ENCODE measurements around the gene WNT3A. TPM values are rescaled to one million over a fixed set of nuclear protein-coding genes. Genes with fewer than 3 reads are reported as not detected.

The WNT3A gene
- total RNA-seq, 4 donors from 2014 or later = 0.76 to 2.7 (median 1.3) TPM

DNA sequence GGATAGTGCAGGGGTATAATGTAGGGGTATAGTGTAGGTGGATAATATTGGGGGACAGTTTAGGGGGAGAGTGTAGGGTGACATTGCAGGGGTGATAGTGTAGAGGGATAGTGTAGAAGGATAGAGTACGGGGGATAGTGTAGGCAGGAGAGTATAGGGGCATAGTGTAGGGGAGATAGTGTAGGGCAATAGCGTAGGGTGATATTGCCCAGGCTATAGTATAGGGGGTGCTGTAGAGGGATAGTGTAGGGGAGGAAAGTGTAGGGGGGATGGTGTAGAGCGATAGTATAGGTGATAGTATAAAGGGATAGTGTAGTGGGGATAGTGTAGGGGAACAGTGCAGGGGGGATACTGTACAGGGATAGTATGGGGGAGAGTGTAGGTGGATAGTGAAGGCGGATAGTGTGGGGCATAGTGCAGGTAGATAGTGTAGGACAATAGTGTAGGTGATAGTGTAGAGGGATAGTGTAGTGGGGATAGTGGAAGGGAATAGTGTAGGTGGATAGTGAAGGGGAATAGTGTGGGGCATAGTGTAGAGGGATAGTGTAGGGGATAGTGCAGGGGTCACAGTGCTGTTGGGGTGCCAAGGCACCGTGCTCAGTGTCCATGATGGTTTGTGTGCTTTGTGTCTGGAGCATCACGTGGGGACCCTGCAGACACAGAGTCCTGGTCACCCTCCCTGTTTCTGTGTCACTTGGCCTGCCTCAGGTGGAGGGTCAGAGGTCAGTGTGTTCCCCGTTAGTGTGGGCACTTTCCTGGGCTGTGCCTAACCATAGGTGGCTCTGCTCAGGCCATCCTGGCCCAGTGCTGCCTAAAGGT, 65.2 kb downstream of the WNT3A start:
- H3K4me1 ChIP-seq = no peaks in the 10 kb centered on the region
- TF ChIP-seq, protein P1, sequence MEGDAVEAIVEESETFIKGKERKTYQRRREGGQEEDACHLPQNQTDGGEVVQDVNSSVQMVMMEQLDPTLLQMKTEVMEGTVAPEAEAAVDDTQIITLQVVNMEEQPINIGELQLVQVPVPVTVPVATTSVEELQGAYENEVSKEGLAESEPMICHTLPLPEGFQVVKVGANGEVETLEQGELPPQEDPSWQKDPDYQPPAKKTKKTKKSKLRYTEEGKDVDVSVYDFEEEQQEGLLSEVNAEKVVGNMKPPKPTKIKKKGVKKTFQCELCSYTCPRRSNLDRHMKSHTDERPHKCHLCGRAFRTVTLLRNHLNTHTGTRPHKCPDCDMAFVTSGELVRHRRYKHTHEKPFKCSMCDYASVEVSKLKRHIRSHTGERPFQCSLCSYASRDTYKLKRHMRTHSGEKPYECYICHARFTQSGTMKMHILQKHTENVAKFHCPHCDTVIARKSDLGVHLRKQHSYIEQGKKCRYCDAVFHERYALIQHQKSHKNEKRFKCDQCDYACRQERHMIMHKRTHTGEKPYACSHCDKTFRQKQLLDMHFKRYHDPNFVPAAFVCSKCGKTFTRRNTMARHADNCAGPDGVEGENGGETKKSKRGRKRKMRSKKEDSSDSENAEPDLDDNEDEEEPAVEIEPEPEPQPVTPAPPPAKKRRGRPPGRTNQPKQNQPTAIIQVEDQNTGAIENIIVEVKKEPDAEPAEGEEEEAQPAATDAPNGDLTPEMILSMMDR (IDR thresholded peaks at IDR 0.05) = no peak
- TF ChIP-seq POLR2A (IDR thresholded peaks at IDR 0.05) = no peak
- H3K27ac ChIP-seq = no peak overlapping the region
- H3K36me3 ChIP-seq = no peaks in the 10 kb centered on the region
- WGBS, 2 donors = 46 to 59% methylated on average over 6 to 7 of the region's 7 CpGs
- H3K4me3 ChIP-seq = no peak overlapping the region
- intact Hi-C loops (cut with DNase I) = loop anchor here (5.0 kb wide), 1 partner anchor 330 kb away; no protein-coding TSS in a partner anchor
- H3K27me3 ChIP-seq = peaks cover 0 to 56% (median 4%) of the 10 kb centered on the region in 4 donors
- DNase-seq = no peak
- no peaks in the 10 kb centered on the region for H3K9me3 ChIP-seq

DNA sequence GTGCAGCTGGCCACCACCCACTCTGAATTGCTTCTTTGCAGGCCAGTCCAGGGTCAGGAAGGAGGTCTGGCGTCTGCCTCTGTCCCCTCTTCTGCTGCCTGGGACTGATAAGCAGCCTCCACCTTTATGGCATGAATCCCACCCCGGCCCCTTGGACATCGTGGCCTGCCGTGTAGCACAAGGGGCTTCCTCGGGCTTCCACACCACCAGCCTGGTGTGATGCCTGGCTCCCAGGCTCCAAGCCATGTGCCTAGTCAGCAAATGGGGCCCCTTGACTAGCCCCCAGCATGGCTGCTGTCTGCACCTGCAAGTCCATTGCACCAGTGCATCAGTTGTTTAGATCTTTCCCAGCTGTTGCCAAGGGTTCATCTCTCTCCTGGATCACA, 65.9 kb downstream of the WNT3A start:
- H3K27ac ChIP-seq = no peak overlapping the region
- no peaks in the 10 kb centered on the region for H3K36me3 ChIP-seq
- no peaks in the 10 kb centered on the region for H3K4me1 ChIP-seq
- H3K4me3 ChIP-seq = no peak overlapping the region
- no peak for DNase-seq
- TF ChIP-seq POLR2A (IDR thresholded peaks at IDR 0.05) = no peak
- TF ChIP-seq, protein P1 (IDR thresholded peaks at IDR 0.05) = no peak
- no peaks in the 10 kb centered on the region for H3K9me3 ChIP-seq
- intact Hi-C loops (cut with DNase I) = loop anchor here (5.0 kb wide), 1 partner anchor 330 kb away; no protein-coding TSS in a partner anchor
- WGBS, 2 donors = 60% methylated on average over 1 of the region's 5 CpGs; no CpG with 5 or more reads in 1 of the 2 donors
- H3K27me3 ChIP-seq = peaks cover 0 to 50% (median 0%) of the 10 kb centered on the region in 4 donors

DNA sequence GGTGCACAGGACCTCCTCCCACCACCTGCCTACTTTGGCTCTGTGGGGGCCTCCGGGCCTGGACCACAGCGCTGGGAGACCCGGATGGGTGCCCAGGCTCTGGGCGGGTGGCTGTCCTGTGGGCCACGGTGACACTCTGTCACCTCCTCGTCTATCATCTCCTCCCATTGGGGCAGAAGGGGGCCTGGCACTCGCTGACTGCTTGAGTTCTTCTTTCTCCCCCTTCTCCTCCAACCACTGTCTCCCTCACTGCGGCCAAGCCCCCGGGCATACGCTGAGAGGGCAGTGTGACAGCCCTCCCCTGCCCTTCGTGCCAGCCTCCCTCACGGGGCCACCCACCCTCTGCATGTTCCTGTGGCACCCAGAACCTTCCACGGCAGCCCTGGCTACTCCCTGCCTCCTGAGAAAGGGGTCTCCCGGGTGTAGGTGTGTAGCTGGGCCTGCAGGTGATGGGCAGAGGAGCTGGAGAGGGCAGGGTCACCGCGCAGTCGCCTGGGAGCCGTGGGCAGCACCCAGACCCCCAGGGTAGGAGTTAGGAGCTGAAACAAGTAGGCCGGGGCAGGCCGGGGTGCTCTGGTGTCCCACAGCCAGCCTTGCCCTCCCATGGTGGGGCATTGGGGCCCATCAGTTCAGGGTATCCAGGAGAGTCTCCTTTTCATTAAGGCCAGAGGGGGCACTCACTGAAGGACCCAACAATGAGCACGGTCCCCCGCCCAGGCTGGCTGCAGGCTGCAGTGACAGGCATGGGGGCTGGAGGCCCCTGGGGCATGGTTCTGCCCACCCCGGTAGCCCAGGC, 66.5 kb downstream of the WNT3A start:
- TF ChIP-seq, protein P1 (IDR thresholded peaks at IDR 0.05) = no peak
- no peak for TF ChIP-seq POLR2A (IDR thresholded peaks at IDR 0.05)
- no peak for DNase-seq

DNA sequence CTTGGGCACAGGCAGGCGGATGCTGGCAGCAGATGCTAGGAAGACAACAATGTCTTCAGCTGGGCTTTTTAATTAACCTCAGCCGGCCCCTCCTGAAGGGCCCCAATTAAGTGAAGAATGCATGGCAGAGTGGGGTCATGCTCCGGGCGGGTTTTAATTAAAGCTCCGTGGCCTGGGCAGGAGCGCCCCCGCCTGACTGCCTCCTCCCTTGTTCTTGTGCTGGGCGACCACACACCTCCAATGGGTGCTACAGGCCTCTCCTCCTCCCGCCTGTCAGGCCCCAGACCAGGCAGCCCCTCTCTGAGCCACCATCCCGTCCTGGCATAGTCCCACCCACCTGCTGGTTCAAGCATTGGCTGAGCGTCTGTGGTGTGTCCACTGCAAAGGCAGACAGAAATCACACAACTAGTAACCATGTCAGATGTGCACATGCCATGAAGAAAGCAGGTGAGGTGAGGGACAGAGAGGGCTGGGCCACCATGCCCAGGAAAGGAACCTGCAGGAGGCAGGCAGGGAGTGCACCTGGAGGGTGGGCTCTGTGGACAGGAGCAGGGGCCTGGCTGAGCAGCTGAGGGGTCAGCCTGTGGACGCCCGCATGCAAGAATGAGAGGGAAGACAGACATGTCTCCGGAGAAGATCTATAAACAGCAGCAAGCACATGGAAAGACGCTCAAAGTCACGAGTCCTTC, 67.2 kb downstream of the WNT3A start:
- Histone ChIP-seq H3K36me3 (no peaks in the 10 kb centered on the region), H3K27ac (no peak overlapping the region), H3K27me3 (peaks cover 0 to 37% (median 0%) of the 10 kb centered on the region in 4 donors), H3K4me1 (no peaks in the 10 kb centered on the region), H3K9me3 (no peaks in the 10 kb centered on the region), H3K4me3 (no peak overlapping the region)
- WGBS, 2 donors = 27 to 47% methylated on average over 6 to 10 of the region's 16 CpGs
- intact Hi-C loops (cut with DNase I) = loop anchor here (5.0 kb wide), 1 partner anchor 332 kb away; no protein-coding TSS in a partner anchor
- TF ChIP-seq, protein P1 (IDR thresholded peaks at IDR 0.05) = peak in 3 of 6 experiments; percentile 6 to 44 (median 18)
- no peak for TF ChIP-seq POLR2A (IDR thresholded peaks at IDR 0.05)
- DNase-seq = no peak

More for the DNA sequence above, 66.5 kb downstream of the WNT3A start:
- WGBS, 2 donors = 52 to 63% methylated on average over 11 to 13 of the region's 23 CpGs
- peaks cover 0 to 44% (median 0%) of the 10 kb centered on the region in 4 donors for H3K27me3 ChIP-seq
- no peak overlapping the region for H3K27ac ChIP-seq
- H3K36me3 ChIP-seq = no peaks in the 10 kb centered on the region
- H3K4me1 ChIP-seq = no peaks in the 10 kb centered on the region
- H3K9me3 ChIP-seq = no peaks in the 10 kb centered on the region
- intact Hi-C loops (cut with DNase I) = loop anchor here (5.0 kb wide), 1 partner anchor 331 kb away; no protein-coding TSS in a partner anchor
- H3K4me3 ChIP-seq = no peak overlapping the region

All from esophagus squamous epithelium (tissue), 5 donors.